ENCODE measurements around the gene DNAH10. TPM values are rescaled to one million over a fixed set of nuclear protein-coding genes. Genes with fewer than 3 reads are reported as not detected.

Gene DNAH10
- total RNA-seq, 2 donors from 2014 or later, result 0.09 to 0.64 TPM

DNA sequence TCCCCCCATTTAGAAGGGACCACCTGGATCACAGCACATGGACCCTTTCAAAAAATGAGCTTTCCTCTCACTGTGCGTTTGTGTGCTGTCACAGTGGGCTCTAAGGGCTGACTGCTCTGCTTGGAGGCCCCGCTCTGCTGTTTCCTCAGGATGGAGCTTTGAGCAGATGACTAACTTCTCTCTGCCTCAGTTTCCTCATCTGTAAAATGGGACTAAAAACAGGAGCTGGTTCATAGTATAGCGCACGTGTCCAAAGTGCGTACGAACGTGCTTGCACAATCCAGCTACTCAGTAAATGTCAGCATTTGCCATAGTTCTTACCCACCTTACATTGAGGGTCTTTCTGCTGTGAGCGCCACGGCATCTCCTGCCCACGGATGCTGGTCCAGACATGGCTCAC, 12.7 kb upstream of the DNAH10 start:
- no peak for DNase-seq
- H3K4me3 ChIP-seq (ENCODE audit: low read length), result no peak overlapping the region
- no peaks in the 10 kb centered on the region for H3K27me3 ChIP-seq (ENCODE audit: control insufficient read depth, insufficient read depth, low read length, poor library complexity, severe bottlenecking)
- TF ChIP-seq, protein P1, sequence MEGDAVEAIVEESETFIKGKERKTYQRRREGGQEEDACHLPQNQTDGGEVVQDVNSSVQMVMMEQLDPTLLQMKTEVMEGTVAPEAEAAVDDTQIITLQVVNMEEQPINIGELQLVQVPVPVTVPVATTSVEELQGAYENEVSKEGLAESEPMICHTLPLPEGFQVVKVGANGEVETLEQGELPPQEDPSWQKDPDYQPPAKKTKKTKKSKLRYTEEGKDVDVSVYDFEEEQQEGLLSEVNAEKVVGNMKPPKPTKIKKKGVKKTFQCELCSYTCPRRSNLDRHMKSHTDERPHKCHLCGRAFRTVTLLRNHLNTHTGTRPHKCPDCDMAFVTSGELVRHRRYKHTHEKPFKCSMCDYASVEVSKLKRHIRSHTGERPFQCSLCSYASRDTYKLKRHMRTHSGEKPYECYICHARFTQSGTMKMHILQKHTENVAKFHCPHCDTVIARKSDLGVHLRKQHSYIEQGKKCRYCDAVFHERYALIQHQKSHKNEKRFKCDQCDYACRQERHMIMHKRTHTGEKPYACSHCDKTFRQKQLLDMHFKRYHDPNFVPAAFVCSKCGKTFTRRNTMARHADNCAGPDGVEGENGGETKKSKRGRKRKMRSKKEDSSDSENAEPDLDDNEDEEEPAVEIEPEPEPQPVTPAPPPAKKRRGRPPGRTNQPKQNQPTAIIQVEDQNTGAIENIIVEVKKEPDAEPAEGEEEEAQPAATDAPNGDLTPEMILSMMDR (conservative IDR thresholded peaks at IDR 0.05), result no peak
- H3K27ac ChIP-seq (ENCODE audit: low read depth, low read length), result no peak overlapping the region
- no peaks in the 10 kb centered on the region for H3K9me3 ChIP-seq (ENCODE audit: control insufficient read depth, low read length)
- Mint-ChIP-seq H3K4me1 (no peaks in the 10 kb centered on the region), H3K27me3 (ENCODE audit: insufficient read depth) (no peaks in the 10 kb centered on the region), H3K27ac (no peak overlapping the region), H3K4me3 (no peak overlapping the region), H3K9me3 (no peaks in the 10 kb centered on the region), H3K36me3 (ENCODE audit: low read depth) (peaks cover 79% of the 10 kb centered on the region)
- peaks cover 81% of the 10 kb centered on the region for H3K36me3 ChIP-seq (ENCODE audit: control insufficient read depth, insufficient read depth, low read length)
- WGBS, 2 experiments (ENCODE audit: insufficient coverage in 1 of 2, insufficient read length in 1 of 2), result 95 to 97% methylated on average over 9 to 10 of the region's 10 CpGs
- H3K4me1 ChIP-seq (ENCODE audit: control insufficient read depth, insufficient read depth, low read length), result no peaks in the 10 kb centered on the region
- H3K9ac ChIP-seq (ENCODE audit: extremely low read depth, low read length, poor library complexity, severe bottlenecking), result no peak overlapping the region

DNA sequence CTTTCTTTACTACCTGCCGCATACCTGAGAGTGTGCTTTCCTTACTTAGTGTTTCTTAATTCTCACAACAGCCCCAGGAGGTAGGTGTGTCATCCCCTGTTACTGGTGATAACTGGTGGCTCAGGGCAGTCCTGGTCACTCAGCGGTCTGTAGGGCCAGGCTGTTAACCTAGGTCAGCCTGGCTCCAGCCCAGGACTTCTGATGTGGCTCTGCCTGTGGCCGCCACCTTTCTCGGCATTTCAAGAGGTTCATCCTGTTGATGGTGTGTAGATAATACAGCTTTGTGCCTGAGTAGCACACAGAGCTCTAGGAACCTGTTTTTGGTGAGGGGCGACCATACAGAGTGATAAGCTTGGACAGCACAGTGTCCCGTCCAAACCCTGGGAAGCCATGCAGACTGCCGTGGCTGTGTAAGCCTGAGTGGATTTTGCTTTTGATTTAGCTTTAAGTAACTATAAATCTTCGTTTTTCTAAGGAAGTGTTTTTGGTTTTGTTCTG, 11.9 kb upstream of the DNAH10 start:
- peaks cover 80% of the 10 kb centered on the region for H3K36me3 ChIP-seq (ENCODE audit: control insufficient read depth, insufficient read depth, low read length)
- DNase-seq, result no peak
- Mint-ChIP-seq H3K27me3 (ENCODE audit: insufficient read depth) (no peaks in the 10 kb centered on the region), H3K4me1 (no peaks in the 10 kb centered on the region), H3K9me3 (no peaks in the 10 kb centered on the region), H3K36me3 (ENCODE audit: low read depth) (peaks cover 78% of the 10 kb centered on the region), H3K27ac (no peak overlapping the region), H3K4me3 (no peak overlapping the region)
- no peaks in the 10 kb centered on the region for H3K9me3 ChIP-seq (ENCODE audit: control insufficient read depth, low read length)
- H3K4me1 ChIP-seq (ENCODE audit: control insufficient read depth, insufficient read depth, low read length), result no peaks in the 10 kb centered on the region
- no peak overlapping the region for H3K9ac ChIP-seq (ENCODE audit: extremely low read depth, low read length, poor library complexity, severe bottlenecking)
- TF ChIP-seq, protein P1 (conservative IDR thresholded peaks at IDR 0.05), result no peak
- H3K27me3 ChIP-seq (ENCODE audit: control insufficient read depth, insufficient read depth, low read length, poor library complexity, severe bottlenecking), result no peaks in the 10 kb centered on the region
- WGBS, 2 experiments (ENCODE audit: insufficient coverage in 1 of 2, insufficient read length in 1 of 2), result 90 to 97% methylated on average over 5 to 8 of the region's 8 CpGs
- H3K27ac ChIP-seq (ENCODE audit: low read depth, low read length), result no peak overlapping the region
- H3K4me3 ChIP-seq (ENCODE audit: low read length), result no peak overlapping the region

DNA sequence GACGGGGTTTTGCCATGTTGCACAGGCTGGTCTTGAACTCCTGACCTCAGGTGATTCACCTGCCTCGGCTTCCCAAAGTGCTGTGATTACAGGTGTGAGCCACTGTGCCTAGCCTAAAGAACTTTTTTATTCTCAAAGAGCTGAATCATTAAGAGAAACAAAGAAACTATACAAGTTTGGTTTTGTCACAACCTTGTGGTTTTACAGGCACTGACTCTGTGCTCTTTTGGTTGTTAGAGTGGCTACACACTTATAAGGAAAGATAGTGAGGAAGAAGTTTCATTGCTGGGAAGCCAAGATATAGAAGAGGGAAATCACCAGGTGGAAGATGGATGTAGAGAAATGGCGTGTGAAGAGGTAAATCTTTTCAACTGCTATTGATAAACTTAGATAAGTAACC, 10.1 kb upstream of the DNAH10 start:
- Histone ChIP-seq H3K9me3 (ENCODE audit: control insufficient read depth, low read length) (no peaks in the 10 kb centered on the region), H3K36me3 (ENCODE audit: control insufficient read depth, insufficient read depth, low read length) (peaks cover 76% of the 10 kb centered on the region), H3K4me1 (ENCODE audit: control insufficient read depth, insufficient read depth, low read length) (no peaks in the 10 kb centered on the region), H3K4me3 (ENCODE audit: low read length) (no peak overlapping the region), H3K27ac (ENCODE audit: low read depth, low read length) (no peak overlapping the region), H3K27me3 (ENCODE audit: control insufficient read depth, insufficient read depth, low read length, poor library complexity, severe bottlenecking) (no peaks in the 10 kb centered on the region), H3K9ac (ENCODE audit: extremely low read depth, low read length, poor library complexity, severe bottlenecking) (no peak overlapping the region)
- Mint-ChIP-seq H3K27ac (no peak overlapping the region), H3K9me3 (no peaks in the 10 kb centered on the region), H3K4me1 (no peaks in the 10 kb centered on the region), H3K4me3 (no peak overlapping the region), H3K36me3 (ENCODE audit: low read depth) (peaks cover 73% of the 10 kb centered on the region), H3K27me3 (ENCODE audit: insufficient read depth) (no peaks in the 10 kb centered on the region)
- TF ChIP-seq, protein P1 (conservative IDR thresholded peaks at IDR 0.05), result no peak
- 97 to 100% methylated on average over 2 of the region's 3 CpGs for WGBS, 2 experiments (ENCODE audit: insufficient coverage in 1 of 2, insufficient read length in 1 of 2)
- DNase-seq, result no peak
